PFSK-1 (cell line): Measurements from ENCODE around the gene TP63.

ENCODE experiments used
- FOXP2 ChIP-seq: optimal IDR thresholded peaks from 2 replicates; pipeline ENCODE3; 2011; ENCODE audit warnings: borderline replicate concordance, control low read depth, inconsistent platforms; ENCODE audit not compliant: insufficient read depth; ENCODE audit errors: extremely low read length, extremely low read depth
- POLR2AphosphoS5 ChIP-seq: IDR thresholded peaks from 2 replicates; pipeline ENCODE4 v1.6.1; 2012; ENCODE audit warnings: low read depth, mild to moderate bottlenecking, control low read depth, low read length, moderate library complexity
- REST ChIP-seq, 2 experiments: IDR thresholded peaks; 2 replicates each; pipeline versions ENCODE4 v1.6.1 to v1.8.0; 2011 to 2012; ENCODE audit warnings: low read depth in 2 of 2, low read length in 2 of 2, control low read depth in 1 of 2, inconsistent platforms in 1 of 2, mild to moderate bottlenecking in 1 of 2, moderate library complexity in 1 of 2; ENCODE audit not compliant: insufficient read depth in 1 of 2
- SIN3A ChIP-seq: IDR thresholded peaks from 2 replicates; pipeline ENCODE4 v1.6.1; 2012; ENCODE audit warnings: mild to moderate bottlenecking, low read length, moderate library complexity, borderline replicate concordance; ENCODE audit not compliant: insufficient read depth
- TAF1 ChIP-seq: IDR thresholded peaks from 2 replicates; pipeline ENCODE4 v1.6.1; 2012; ENCODE audit warnings: low read length, control low read depth, borderline replicate concordance; ENCODE audit not compliant: insufficient read depth

Gene TP63

GRCh38 chr3:189724356-189724755, 93.2 kb downstream of the TP63 start:
- TF ChIP-seq REST (IDR thresholded peaks at IDR 0.05; ENCODE audit: insufficient read depth in 1 of 2, low read depth in 2 of 2, low read length in 2 of 2) (no peak), FOXP2 (no peak), POLR2AphosphoS5 (no peak)

GRCh38 chr3:189726277-189726676, 95.1 kb downstream of the TP63 start:
- TF ChIP-seq REST (IDR thresholded peaks at IDR 0.05; ENCODE audit: insufficient read depth in 1 of 2, low read depth in 2 of 2, low read length in 2 of 2) (no peak), TAF1 (no peak), SIN3A (no peak)

GRCh38 chr3:189727158-189727557, 96.0 kb downstream of the TP63 start:
- no peak for TF ChIP-seq FOXP2
- TF ChIP-seq POLR2AphosphoS5 = no peak
- no peak for TF ChIP-seq SIN3A
- no peak for TF ChIP-seq TAF1
- no peak for TF ChIP-seq REST (IDR thresholded peaks at IDR 0.05; ENCODE audit: insufficient read depth in 1 of 2, low read depth in 2 of 2, low read length in 2 of 2)

- TF ChIP-seq SIN3A = no peak
- no peak for TF ChIP-seq FOXP2
- no peak for TF ChIP-seq REST (IDR thresholded peaks at IDR 0.05; ENCODE audit: insufficient read depth in 1 of 2, low read depth in 2 of 2, low read length in 2 of 2)
- TF ChIP-seq TAF1 = no peak
- TF ChIP-seq POLR2AphosphoS5 = no peak
These were observed 96.7 kb downstream of the TP63 start for GRCh38 chr3:189727898-189728297.

GRCh38 chr3:189728915-189729314, 97.7 kb downstream of the TP63 start:
- TF ChIP-seq POLR2AphosphoS5 (no peak), SIN3A (no peak), REST (IDR thresholded peaks at IDR 0.05; ENCODE audit: insufficient read depth in 1 of 2, low read depth in 2 of 2, low read length in 2 of 2) (no peak), FOXP2 (no peak), TAF1 (no peak)
